Uterus (tissue), 4 donors: ENCODE data around the gene MAPK11. TPM values are rescaled to one million over a fixed set of nuclear protein-coding genes. Genes with fewer than 3 reads are reported as not detected.

Experiments used
- DNase-seq, 2 donors: peaks; one replicate each; pipeline ENCODE4 v3.0.0-alpha.2; 2019 to 2020
- H3K27ac ChIP-seq, 2 donors: fragments of 200-600 bp; sonication (generic); 1 replicate in 1 of 2; 2 replicates in 1 of 2; pipeline ENCODE4 v1.5.1; 2016 to 2018
- H3K27me3 ChIP-seq, 2 donors: fragments of 200-600 bp; sonication (generic); one replicate each; pipeline ENCODE4 v1.5.1; 2018 to 2019; ENCODE audit warnings: control low read depth in 1 of 2
- H3K36me3 ChIP-seq, 2 donors: fragments of 200-600 bp; sonication (generic); one replicate each; pipeline ENCODE4 v1.5.1; 2019; ENCODE audit warnings: control low read depth in 1 of 2
- H3K4me1 ChIP-seq, 2 donors: fragments of 200-600 bp; sonication (generic); one replicate each; pipeline ENCODE4 v1.5.1; 2018 to 2019; ENCODE audit warnings: control low read depth in 1 of 2
- H3K4me3 ChIP-seq, 2 donors: fragments of 200-600 bp; sonication (generic); 1 replicate in 1 of 2; 2 replicates in 1 of 2; pipeline ENCODE4 v1.5.1; 2018 to 2019; ENCODE audit warnings: mild to moderate bottlenecking in 1 of 2
- H3K9me3 ChIP-seq, 2 donors: fragments of 200-600 bp; sonication (generic); one replicate each; pipeline ENCODE4 v1.5.1; 2019; ENCODE audit warnings: control low read depth in 1 of 2
- CTCF ChIP-seq, 4 experiments: fragments of 200-600 bp in 2 of 4; fragments of 450-650 bp in 2 of 4; sonication (generic) in 2 of 4; IDR thresholded peaks; one replicate each; pipeline ENCODE4 v1.5.1; 2016 to 2019; ENCODE audit warnings: antibody characterized with exemption in 4 of 4, mild to moderate bottlenecking in 2 of 4, moderate library complexity in 1 of 4
- POLR2A ChIP-seq, 2 donors: fragments of 450-650 bp; IDR thresholded peaks; one replicate each; pipeline ENCODE4 v1.6.1; 2016; ENCODE audit warnings: antibody characterized with exemption in 2 of 2, mild to moderate bottlenecking in 1 of 2, moderate library complexity in 1 of 2
- intact Hi-C: fragments of 100-400 bp; cut with DNase I; formaldehyde crosslinking; loops from one replicate; pipeline ENCODE4 v1.15.1; 2023; ENCODE audit warnings: low total_unique reads
- total RNA-seq, 4 donors: library from RNA; depleted of rRNA in 3 of 4; stranded (reverse); fragments of >200 nt in 3 of 4; gene quantifications; one replicate each; pipeline versions ENCODE4 v1.1.0 to v1.2.4, GENCODE V29; 2014 to 2023
- donor health status: DM: yes; HTN: yes; CAD: no.

Gene MAPK11
- total RNA-seq, 4 donors from 2014 or later, result 7.9 to 39.5 (median 22.4) TPM

- Histone ChIP-seq H3K4me3 (no peak overlapping the region), H3K4me1 (no peaks in the 10 kb centered on the region), H3K9me3 (no peaks in the 10 kb centered on the region), H3K27ac (no peak overlapping the region), H3K36me3 (no peaks in the 10 kb centered on the region), H3K27me3 (no peaks in the 10 kb centered on the region)
- no peak for TF ChIP-seq POLR2A (IDR thresholded peaks at IDR 0.05)
- no peak for DNase-seq
- intact Hi-C loops, result no loop called here
These were observed 37.6 kb downstream of the MAPK11 start for GRCh38 chr22:50232481-50233151.

- H3K4me1 ChIP-seq, result no peaks in the 10 kb centered on the region
- no peaks in the 10 kb centered on the region for H3K9me3 ChIP-seq
- no peak overlapping the region for H3K4me3 ChIP-seq
- DNase-seq, result no peak
- no peaks in the 10 kb centered on the region for H3K36me3 ChIP-seq
- TF ChIP-seq POLR2A (IDR thresholded peaks at IDR 0.05), result no peak
- TF ChIP-seq CTCF (IDR thresholded peaks at IDR 0.05), result no peak
- intact Hi-C loops, result no loop called here
- no peaks in the 10 kb centered on the region for H3K27me3 ChIP-seq
- H3K27ac ChIP-seq, result no peak overlapping the region
These were observed 40.8 kb downstream of the MAPK11 start for GRCh38 chr22:50229370-50229769.

GRCh38 chr22:50228366-50228765 is 41.8 kb downstream of the MAPK11 start:
- Histone ChIP-seq H3K9me3 (no peaks in the 10 kb centered on the region), H3K27ac (no peak overlapping the region), H3K36me3 (no peaks in the 10 kb centered on the region), H3K27me3 (no peaks in the 10 kb centered on the region), H3K4me1 (no peaks in the 10 kb centered on the region), H3K4me3 (no peak overlapping the region)
- intact Hi-C loops, result no loop called here
- TF ChIP-seq POLR2A (IDR thresholded peaks at IDR 0.05), result no peak
- no peak for TF ChIP-seq CTCF (IDR thresholded peaks at IDR 0.05)
- no peak for DNase-seq

- Histone ChIP-seq H3K9me3 (no peaks in the 10 kb centered on the region), H3K4me1 (no peaks in the 10 kb centered on the region), H3K27me3 (no peaks in the 10 kb centered on the region), H3K27ac (no peak overlapping the region), H3K36me3 (no peaks in the 10 kb centered on the region), H3K4me3 (no peak overlapping the region)
- no peak for TF ChIP-seq POLR2A (IDR thresholded peaks at IDR 0.05)
- no peak for TF ChIP-seq CTCF (IDR thresholded peaks at IDR 0.05)
- intact Hi-C loops, result no loop called here
- DNase-seq, result no peak
These were observed 42.5 kb downstream of the MAPK11 start for GRCh38 chr22:50227579-50228215.

GRCh38 chr22:50226875-50227165 is 43.4 kb downstream of the MAPK11 start:
- no peaks in the 10 kb centered on the region for H3K36me3 ChIP-seq
- TF ChIP-seq CTCF (IDR thresholded peaks at IDR 0.05) (no peak), POLR2A (IDR thresholded peaks at IDR 0.05) (no peak)
- no peaks in the 10 kb centered on the region for H3K9me3 ChIP-seq
- H3K4me3 ChIP-seq, result no peak overlapping the region
- no peak overlapping the region for H3K27ac ChIP-seq
- H3K27me3 ChIP-seq, result no peaks in the 10 kb centered on the region
- intact Hi-C loops, result no loop called here
- H3K4me1 ChIP-seq, result no peaks in the 10 kb centered on the region
- no peak for DNase-seq
